GM12878 (cell line): Measurements from ENCODE around the gene SHC2. TPM values are rescaled to one million over a fixed set of nuclear protein-coding genes. Genes with fewer than 3 reads are reported as not detected.

Source experiments
- ATAC-seq: fragments of 200-7000 bp; cut with Tn5 transposase; 3 replicates; pipeline ENCODE4 v1.9.1; 2020; ENCODE audit warnings: mild to moderate bottlenecking, moderate library complexity
- BruUV-seq: library from RNA; stranded (reverse); fragments of 400-500 nt; replicated peaks from 2 replicates; lab custom pipeline; 2021; lab: Mats Ljungman, UMichigan
- CTCF ChIA-PET: fragments of 300-600 bp; sonication (Branson Sonifier 250); formaldehyde crosslinking; extraction: SDS; loops from one replicate; lab custom pipeline; 2021; ENCODE audit warnings: inconsistent platforms; lab: Yijun Ruan, JAX
- POLR2A ChIA-PET: fragments of 350-600 bp; formaldehyde crosslinking; extraction: SDS; loops from one replicate; lab custom pipeline; 2021; ENCODE audit warnings: inconsistent platforms; lab: Charles Lee
- RAD21 ChIA-PET: fragments of 300-600 bp; sonication (Branson Sonifier 250); formaldehyde crosslinking; loops from one replicate; lab custom pipeline; 2023; ENCODE audit warnings: antibody characterized with exemption; ENCODE audit not compliant: unreplicated experiment; lab: Charles Lee
- SMC1A ChIA-PET: fragments of 300-600 bp; sonication (Branson Sonifier 250); formaldehyde crosslinking; loops from one replicate; lab custom pipeline; 2023; ENCODE audit not compliant: unreplicated experiment, uncharacterized antibody; lab: Charles Lee
- DNase-seq: peaks from one replicate; pipeline ENCODE4 v3.0.0-alpha.2; 2011; ENCODE audit warnings: low read depth, low spot score
- FAIRE-seq: peaks from 3 replicates; lab custom pipeline; 2011; peaks lifted over from hg19 to GRCh38; lab: Jason Lieb, UNC
- H2AFZ ChIP-seq: 2 replicates; pipeline ENCODE4 v1.6.0; 2011; ENCODE audit warnings: low read depth, low read length, control low read depth; ENCODE audit not compliant: control insufficient read depth
- H3K27ac ChIP-seq: 2 replicates; pipeline ENCODE4 v1.5.1; 2011; ENCODE audit warnings: control low read depth; ENCODE audit not compliant: control insufficient read depth, insufficient read depth
- H3K27me3 ChIP-seq, 2 experiments: replicated peaks in 1 of 2; 2 replicates each; pipeline versions ENCODE4 v1.6.0 to v1.6.1; 2011; ENCODE audit warnings: low read length in 1 of 2; ENCODE audit not compliant: control insufficient read depth in 2 of 2, insufficient read depth in 2 of 2
- H3K36me3 ChIP-seq, 2 experiments: 2 replicates each; pipeline ENCODE4 v1.5.1; 2011; ENCODE audit warnings: low read length in 1 of 2; ENCODE audit not compliant: control insufficient read depth in 2 of 2, insufficient read depth in 2 of 2
- H3K4me1 ChIP-seq: 2 replicates; pipeline ENCODE4 v1.6.1; 2011; ENCODE audit warnings: mild to moderate bottlenecking, low read length, moderate library complexity, mixed read lengths; ENCODE audit not compliant: control insufficient read depth, insufficient read depth
- H3K4me2 ChIP-seq: 2 replicates; pipeline ENCODE4 v1.6.0; 2011; ENCODE audit warnings: control low read depth; ENCODE audit not compliant: control insufficient read depth, insufficient read depth
- H3K4me3 ChIP-seq: fragments of 200-600 bp; sonication (generic); 2 replicates; pipeline ENCODE4 v1.5.1; 2016
- H3K79me2 ChIP-seq: 2 replicates; pipeline ENCODE4 v1.6.0; 2011; ENCODE audit warnings: low read length; ENCODE audit not compliant: control insufficient read depth, insufficient read depth
- H3K9ac ChIP-seq: 2 replicates; pipeline ENCODE4 v1.8.0; 2011; ENCODE audit warnings: low read length, control low read depth, mixed read lengths; ENCODE audit not compliant: control insufficient read depth, insufficient read depth
- H3K9me3 ChIP-seq: replicated peaks from 3 replicates; pipeline ENCODE4 v1.5.1; 2011; ENCODE audit warnings: mild to moderate bottlenecking, low read length; ENCODE audit not compliant: control insufficient read depth, insufficient read depth
- H4K20me1 ChIP-seq: 2 replicates; pipeline ENCODE4 v1.6.0; 2011; ENCODE audit not compliant: control insufficient read depth, insufficient read depth
- ASH2L ChIP-seq: fragments of 300-600, 200-600 bp; sonication (generic); IDR thresholded peaks from 2 replicates; pipeline ENCODE4 v1.6.1; 2017; ENCODE audit warnings: low read depth, mild to moderate bottlenecking, borderline replicate concordance
- IRF5 ChIP-seq: fragments of 450-650 bp; IDR thresholded peaks from 2 replicates; pipeline ENCODE4 v1.6.1; 2017; ENCODE audit warnings: borderline replicate concordance
- MEF2B ChIP-seq: fragments of 450-650 bp; IDR thresholded peaks from 2 replicates; pipeline ENCODE4 v1.6.1; 2018; ENCODE audit warnings: mild to moderate bottlenecking, moderate library complexity; ENCODE audit not compliant: partially characterized antibody, poor library complexity, severe bottlenecking
- RFX5 ChIP-seq: IDR thresholded peaks from 2 replicates; pipeline ENCODE4 v1.6.1; 2011; ENCODE audit warnings: low read depth, low read length, improper control_type of control experiment
- SIX5 ChIP-seq: IDR thresholded peaks from 2 replicates; pipeline ENCODE4 v1.6.1; 2011; ENCODE audit warnings: mild to moderate bottlenecking, low read depth, low read length, moderate library complexity; ENCODE audit not compliant: severe bottlenecking
- SKIL ChIP-seq: fragments of 450-650 bp; IDR thresholded peaks from 2 replicates; pipeline ENCODE4 v1.6.1; 2017; ENCODE audit warnings: mild to moderate bottlenecking, low read depth, inconsistent platforms; ENCODE audit not compliant: poor library complexity, severe bottlenecking
- YY1 ChIP-seq: IDR thresholded peaks from 2 replicates; pipeline ENCODE4 v1.6.1; 2011; ENCODE audit warnings: low read depth, mild to moderate bottlenecking, low read length
- whole genome bisulfite sequencing: methylation state at CpG from one replicate; pipeline ENCODE4 v1.1.6; 2016; ENCODE audit warnings: low lambda C conversion rate; ENCODE audit not compliant: insufficient replicate concordance, insufficient coverage; ENCODE audit errors: missing lambda C conversion rate; 5-methylcytosine and 5-hydroxymethylcytosine counted together
- in situ Hi-C: fragments of 300-500 bp; cut with MboI; formaldehyde crosslinking; loops from 9 replicates; pipeline ENCODE4 v1.14.3; 2018; ENCODE audit warnings: mixed read lengths
- intact Hi-C: fragments of 100-400 bp; cut with micrococcal nuclease; formaldehyde crosslinking; loops from one replicate; pipeline ENCODE4 v1.14.2; 2022; ENCODE audit not compliant: unreplicated experiment
- polyA plus RNA-seq, 11 experiments: library from polyadenylated mRNA; depleted of rRNA in 4 of 11; unstranded in 6 of 11; stranded (reverse) in 5 of 11; fragments of >200 nt; fragmentation: Nextera tagmentation in 4 of 11; fragmentation: Illumina TruSeq in 1 of 11; extraction: Ambion mirVana in 4 of 11; extraction: Trizol in 1 of 11; gene quantifications; 1 replicate in 1 of 11; 2 replicates in 10 of 11; pipeline versions ENCODE4 v1.2.1 to v1.2.3, GENCODE V29; 2011 to 2016; ENCODE audit warnings: inconsistent platforms in 2 of 11, missing spikeins in 2 of 11, low read depth in 1 of 11
- total RNA-seq, 4 experiments: library from RNA; depleted of rRNA in 3 of 4; stranded (reverse); fragments of >200 nt in 3 of 4; fragmentation: Illumina TruSeq in 1 of 4; extraction: Trizol in 1 of 4; gene quantifications; 2 replicates each; pipeline versions ENCODE4 v1.2.1 to v1.2.3, GENCODE V29; 2013 to 2021

SHC2 gene
- total and polyA plus RNA-seq, 10 of the 15 experiments (the other 5 are each of a cell fraction or from before 2014, with no cell fraction given) = 0.08 TPM; not detected in 9

GRCh38 chr19:458091-459042 is 2.5 kb downstream of the SHC2 start:
- DNase-seq (no peak), FAIRE-seq (no peak)
- BruUV-seq = no TSS peak

More at GRCh38 chr19:458091-459042, 2.5 kb downstream of the SHC2 start:
- ATAC-seq = no peak
- Histone ChIP-seq H3K4me1 (no peaks in the 10 kb centered on the region), H3K9me3 (no peaks in the 10 kb centered on the region; the same call in 2 of the 3 replicates), H3K79me2 (no peaks in the 10 kb centered on the region), H3K4me2 (no peak overlapping the region), H3K36me3 (no peaks in the 10 kb centered on the region), H3K27me3 (no peaks in the 10 kb centered on the region), H3K4me3 (no peak overlapping the region), H4K20me1 (no peaks in the 10 kb centered on the region), H3K27ac (no peak overlapping the region), H3K9ac (no peak overlapping the region), H2AFZ (no peak overlapping the region)
- SMC1A ChIA-PET = no interaction called here
- CTCF ChIA-PET = no interaction called here
- RAD21 ChIA-PET = no interaction called here
- in situ Hi-C loops (no loop called here), intact Hi-C loops (no loop called here)
- POLR2A ChIA-PET = no interaction called here
- WGBS = 70% methylated on average over 16 of the region's 89 CpGs
- TF ChIP-seq IRF5 = no peak
- no peak for TF ChIP-seq YY1
- TF ChIP-seq SKIL = no peak
- no peak for TF ChIP-seq SIX5
- no peak for TF ChIP-seq MEF2B
- no peak for TF ChIP-seq RFX5
- no peak for TF ChIP-seq ASH2L
